Heart right ventricle (tissue), 16 donors: ENCODE measurements around the gene RNF157. TPM values are rescaled to one million over a fixed set of nuclear protein-coding genes. Genes with fewer than 3 reads are reported as not detected.

Experiments
- ATAC-seq, 8 donors: fragments of 200-7000 bp; cut with Tn5 transposase; one replicate each; pipeline ENCODE4 v1.9.1; 2020; ENCODE audit warnings: mild to moderate bottlenecking in 8 of 8, moderate library complexity in 8 of 8, moderate number of reproducible peaks in 1 of 8
- DNase-seq, 2 donors: peaks; one replicate each; pipeline ENCODE4 v3.0.0-alpha.2; 2020
- H3K27ac ChIP-seq, 10 donors: fragments of 200-600 bp; sonication (generic) in 2 of 10; one replicate each; pipeline versions ENCODE4 v1.5.0 to v1.8.0; 2020 to 2022; ENCODE audit warnings: mild to moderate bottlenecking in 3 of 10
- H3K27me3 ChIP-seq, 7 donors: fragments of 200-600 bp; one replicate each; pipeline ENCODE4 v1.8.0; 2021 to 2022; ENCODE audit warnings: mild to moderate bottlenecking in 2 of 7
- H3K36me3 ChIP-seq, 9 donors: fragments of 200-600 bp; sonication (generic) in 1 of 9; one replicate each; pipeline versions ENCODE4 v1.5.0 to v1.8.0; 2020 to 2022; ENCODE audit warnings: mild to moderate bottlenecking in 2 of 9
- H3K4me1 ChIP-seq, 9 donors: fragments of 200-600 bp; sonication (generic) in 1 of 9; one replicate each; pipeline versions ENCODE4 v1.5.0 to v1.8.0; 2020 to 2022; ENCODE audit warnings: mild to moderate bottlenecking in 4 of 9
- H3K4me3 ChIP-seq, 10 donors: fragments of 200-600 bp; sonication (generic) in 2 of 10; one replicate each; pipeline versions ENCODE4 v1.5.0 to v1.8.0; 2020 to 2022; ENCODE audit warnings: mild to moderate bottlenecking in 7 of 10, moderate library complexity in 2 of 10
- H3K9me3 ChIP-seq, 11 donors: fragments of 200-600 bp in 10 of 11; sonication (generic) in 2 of 11; one replicate each; pipeline versions ENCODE4 v1.5.0 to v1.8.0; 2013 to 2022; ENCODE audit warnings: mild to moderate bottlenecking in 2 of 11, control low read depth in 1 of 11, moderate library complexity in 1 of 11
- CTCF ChIP-seq, 9 donors: fragments of 200-600 bp; sonication (generic) in 2 of 9; IDR thresholded peaks; one replicate each; pipeline versions ENCODE4 v1.5.0 to v1.8.0; 2021 to 2022; ENCODE audit warnings: antibody characterized with exemption in 9 of 9, mild to moderate bottlenecking in 5 of 9, moderate library complexity in 1 of 9
- WGBS, 2 donors: extraction: QIAGEN DNeasy Blood & Tissue Kit; methylation state at CpG; one replicate each; pipeline ENCODE4 v1.1.7; 2013; ENCODE audit warnings: inconsistent platforms in 1 of 2; 5-methylcytosine and 5-hydroxymethylcytosine counted together
- intact Hi-C, 10 donors: fragments of 100-400 bp; cut with DNase I; formaldehyde crosslinking; loops; one replicate each; pipeline versions ENCODE4 v1.11.1 to v1.14.2; 2022
- polyA plus RNA-seq, 2 donors: library from polyadenylated mRNA; stranded (reverse); fragments of 200-250 nt; gene quantifications; one replicate each; pipeline ENCODE4 v1.2.3, GENCODE V29; 2013
- total RNA-seq, 10 donors: library from RNA; stranded (reverse); fragmentation: NEBNext Ultra II Directional in 3 of 10; extraction: Animal tissue kit (Norgen Biotek cat#: 25700) in 3 of 10; gene quantifications; one replicate each; pipeline versions ENCODE4 v1.2.1 to v1.2.4, GENCODE V29; 2021 to 2023
- donor health status: Arrhythmogenic right ventricular cardiomyopathy.
- donor health status: ischemic (EF 13 %, LVEDD 7.1; RV severe dilation, severe dysfunction).
- donor health status: healthy with polysubstance abuse.
- donor health status: DM: no; HTN: yes; CAD: no.
- donor health status: DM: no; HTN: no; CAD: no.
- donor health status: ischemic (EF 25% LVEDD 6.9; RV normal size, moderate dysfunction).
- donor health status: ischemic (EF 25% LVEDD 5.7; RV mildly dilated, moderate dysfunction).
- donor health status: healthy.
- donor health status: DM: yes; HTN: yes; CAD: no.
- donor health status: Ischemic cardiomyopathy.
- donor health status: ischemic (EF 35%, LVEDD 5.7; RV mildly dilated, moderate dysfunction).
- donor health status: nonischemic (EF 11% LVEDD 7.7; RV severe dilation, severe dysfunction).
- donor health status: DM: yes; HTN: yes; CAD: no.
- donor health status: PGD.
- donor health status: ischemic (EF 29% LVEDD 5.4; RV normal size, mild dysfunction).
- donor health status: nonischemic (EF 23%, LVEDD 6.1; RV moderate dilation, normal function).

Gene RNF157
- total and polyA plus RNA-seq, 12 donors: 1.3 to 18.8 (median 3.4) TPM

DNA sequence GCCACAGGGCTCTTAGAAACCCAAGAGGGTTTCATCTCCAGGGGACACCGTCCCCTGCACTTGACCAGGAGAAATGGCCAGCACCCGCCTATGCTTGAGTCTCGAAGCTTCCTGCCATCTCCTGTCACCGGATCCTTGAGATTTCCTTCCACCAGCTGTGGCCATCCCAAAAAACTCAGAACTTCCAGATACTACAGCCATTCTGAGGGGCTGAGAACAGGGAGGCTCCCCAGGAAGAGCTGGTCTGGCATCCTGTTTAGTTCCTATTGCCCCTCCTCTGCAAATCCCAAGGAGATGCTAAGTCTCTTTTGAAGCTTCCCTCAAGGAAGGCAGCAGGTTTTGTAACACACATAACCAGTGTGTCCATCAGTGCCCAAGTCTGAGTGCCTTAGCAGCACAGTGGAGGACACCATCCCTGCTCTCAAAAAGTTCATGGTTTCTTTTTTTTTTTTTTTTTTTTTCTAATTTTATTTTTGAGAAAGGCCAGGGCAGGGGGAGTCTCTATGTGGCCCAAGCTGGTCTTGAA is 26.8 kb upstream of the RNF157 start:
- peaks cover 34 to 84% (median 74%) of the 10 kb centered on the region in 9 donors for H3K4me1 ChIP-seq
- no peaks in the 10 kb centered on the region for H3K27me3 ChIP-seq
- WGBS, 2 donors: 49 to 62% methylated on average over 4 of the region's 4 CpGs
- DNase-seq: no peak
- no peak for TF ChIP-seq CTCF (IDR thresholded peaks at IDR 0.05)
- intact Hi-C loops: loop anchor here in 3 of 10 donors (5.0 to 10.0 kb wide), 3 partner anchors 70 to 485 kb away; partner anchors contain the start of genes MRPL38 (in 1 of the 3) and UNK (in 1 of the 3)
- H3K4me3 ChIP-seq: peak overlapping the region in 8 of 10 donors; percentile 72 to 98 (median 96)
- H3K27ac ChIP-seq: peak overlapping the region in 9 of 10 donors; percentile 89 to 98 (median 95)
- H3K36me3 ChIP-seq: peaks cover 0 to 38% (median 0%) of the 10 kb centered on the region in 9 donors
- no peaks in the 10 kb centered on the region for H3K9me3 ChIP-seq
- no peak for ATAC-seq

- TF ChIP-seq CTCF (IDR thresholded peaks at IDR 0.05): no peak
- intact Hi-C loops: loop anchor here in 3 of 10 donors (5.0 to 10.0 kb wide), 3 partner anchors 69 to 484 kb away; partner anchors contain the start of genes MRPL38 (in 1 of the 3) and UNK (in 1 of the 3)
- H3K27me3 ChIP-seq: no peaks in the 10 kb centered on the region
- peaks cover 0 to 35% (median 0%) of the 10 kb centered on the region in 9 donors for H3K36me3 ChIP-seq
- peak overlapping the region; percentile 89 to 98 (median 94) for H3K27ac ChIP-seq
- ATAC-seq (peak in 1 of 8 donors; percentile 2), DNase-seq (no peak)
- WGBS, 2 donors: 2 to 5% methylated on average over 8 to 12 of the region's 12 CpGs
- no peaks in the 10 kb centered on the region for H3K9me3 ChIP-seq
- H3K4me1 ChIP-seq: peaks cover 27 to 84% (median 70%) of the 10 kb centered on the region in 9 donors
- peak overlapping the region; percentile 72 to 98 (median 94) for H3K4me3 ChIP-seq
Measured at GRCh38 chr17:76266244-76266938, 26.1 kb upstream of the RNF157 start.

DNA sequence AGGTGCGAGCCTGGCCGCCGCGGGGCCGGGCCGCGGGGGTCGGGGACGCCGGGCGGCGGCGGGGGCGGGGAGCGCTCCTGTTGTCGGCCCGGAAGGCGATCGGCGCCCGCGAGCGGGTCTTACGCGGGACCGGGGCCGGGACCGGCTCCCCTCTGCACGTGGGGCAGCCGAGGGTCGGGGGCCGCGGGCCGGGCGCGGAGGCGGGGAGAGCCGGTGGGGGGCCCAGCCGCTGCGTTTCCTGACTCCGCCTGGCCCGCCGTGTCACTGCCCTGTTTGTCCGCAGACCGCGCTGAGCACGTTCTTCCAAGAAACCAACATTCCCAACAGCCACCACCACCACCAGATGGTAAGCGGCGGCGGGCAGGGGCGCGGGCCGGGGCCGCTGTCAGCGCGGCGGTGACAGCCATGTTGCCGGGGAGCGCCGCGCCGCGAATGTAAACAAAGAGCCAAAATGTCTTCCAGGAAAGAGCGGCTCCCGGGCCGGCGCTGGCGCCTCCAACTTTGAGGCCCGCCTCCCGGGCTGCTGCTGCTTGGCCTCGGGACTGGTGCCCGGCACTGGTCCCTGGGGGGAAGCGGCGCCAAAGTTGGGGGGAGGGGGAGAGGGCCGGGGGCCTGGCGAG is 25.4 kb upstream of the RNF157 start:
- ATAC-seq (peak in 2 of 8 donors; percentile 2 to 6), DNase-seq (peak; percentile 58 to 77)

More for the DNA sequence above, 25.4 kb upstream of the RNF157 start:
- Histone ChIP-seq H3K9me3 (no peaks in the 10 kb centered on the region), H3K27ac (peak overlapping the region; percentile 89 to 98 (median 94)), H3K36me3 (peaks cover 0 to 29% (median 0%) of the 10 kb centered on the region in 9 donors), H3K4me3 (peak overlapping the region; percentile 72 to 98 (median 94)), H3K27me3 (no peaks in the 10 kb centered on the region), H3K4me1 (peaks cover 26 to 83% (median 64%) of the 10 kb centered on the region in 9 donors)
- no peak for TF ChIP-seq CTCF (IDR thresholded peaks at IDR 0.05)
- WGBS, 2 donors: 0 to 1% methylated on average over 57 to 74 of the region's 76 CpGs
- intact Hi-C loops: loop anchor here in 3 of 10 donors (5.0 to 10.0 kb wide), 3 partner anchors 68 to 483 kb away; partner anchors contain the start of genes MRPL38 (in 1 of the 3) and UNK (in 1 of the 3)
